ENCODE results near the gene OR6A2.
"Not testable (repeated sequence)": the region's sequence is repeated elsewhere in the genome, so short reads cannot be mapped to it uniquely, and the experiment has no call there.

The OR6A2 gene

DNA sequence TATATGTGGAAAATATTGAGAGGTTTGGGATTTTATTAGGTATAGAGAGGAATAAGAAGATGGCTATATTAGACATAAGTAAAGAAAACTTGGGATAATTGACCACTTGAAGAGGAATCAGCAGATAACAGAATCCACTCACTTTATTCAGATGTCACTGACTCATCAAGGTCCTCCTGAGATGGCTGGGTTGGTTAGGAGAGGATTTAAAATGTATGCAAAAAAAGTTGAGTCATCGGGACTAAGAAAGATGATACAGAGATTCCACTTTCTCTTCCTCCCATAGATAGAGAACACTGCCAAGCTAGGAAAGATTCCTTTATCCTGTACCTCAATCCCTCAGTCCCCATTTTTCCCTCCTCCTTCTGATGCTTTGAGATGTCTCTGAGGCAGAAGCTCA, at the start of gene OR6A2:
OR6A2 (minus strand) TSS at position 288 of the 400 bp plus-strand sequence. CDS start 3,981 bp downstream, outside the sequence.
- no peak for DNase-seq

GRCh38 chr11:6845383-6845782, 45.9 kb upstream of the OR6A2 start, which contains the start of gene OR10A5:
Gene OR10A5 (plus strand): TSS chr11:6845683. CDS start chr11:6845683, 0 bp downstream.
- DNase-seq: no peak

DNA sequence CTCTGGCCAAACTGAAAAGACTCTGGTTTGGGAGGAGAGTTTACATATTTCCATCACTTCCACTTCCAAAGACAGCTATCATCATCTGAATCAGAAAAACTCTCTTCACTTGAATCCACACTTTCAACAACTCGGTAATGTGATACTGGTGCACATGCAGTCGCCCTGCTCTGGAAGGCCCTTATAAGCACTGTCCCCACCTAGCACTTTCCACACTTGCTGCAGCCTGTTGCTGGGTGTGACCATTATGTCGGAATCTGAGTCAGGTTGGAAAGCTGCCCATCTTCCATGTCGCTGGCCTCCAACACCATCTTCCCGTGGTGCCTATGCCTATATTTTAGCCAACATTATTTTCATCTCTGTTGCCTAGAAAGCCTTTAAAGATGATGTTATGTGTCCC, 44.9 kb upstream of the OR6A2 start:
- DNase-seq: no peak

- no peak for DNase-seq
These were observed 44.2 kb upstream of the OR6A2 start for GRCh38 chr11:6843670-6844069.

DNA sequence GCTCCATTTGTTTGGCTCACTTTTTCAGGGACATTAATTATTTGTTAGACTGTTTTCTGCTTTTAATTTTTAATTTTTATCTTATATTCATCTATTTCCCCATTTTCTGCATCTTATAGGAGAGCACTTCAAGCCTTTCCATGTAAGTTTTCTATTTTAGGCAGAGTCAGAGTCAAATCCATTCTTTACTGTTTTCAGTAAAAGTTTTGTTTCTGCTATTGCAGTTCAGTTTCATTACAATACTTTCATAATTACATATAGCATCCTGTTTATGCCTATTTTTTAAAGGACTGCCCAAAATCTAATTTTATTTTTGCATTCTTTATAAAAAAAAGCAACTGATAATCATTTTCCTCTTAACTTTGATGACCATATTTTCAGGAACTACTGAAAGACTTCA, 42.2 kb upstream of the OR6A2 start:
- no peak for DNase-seq

DNA sequence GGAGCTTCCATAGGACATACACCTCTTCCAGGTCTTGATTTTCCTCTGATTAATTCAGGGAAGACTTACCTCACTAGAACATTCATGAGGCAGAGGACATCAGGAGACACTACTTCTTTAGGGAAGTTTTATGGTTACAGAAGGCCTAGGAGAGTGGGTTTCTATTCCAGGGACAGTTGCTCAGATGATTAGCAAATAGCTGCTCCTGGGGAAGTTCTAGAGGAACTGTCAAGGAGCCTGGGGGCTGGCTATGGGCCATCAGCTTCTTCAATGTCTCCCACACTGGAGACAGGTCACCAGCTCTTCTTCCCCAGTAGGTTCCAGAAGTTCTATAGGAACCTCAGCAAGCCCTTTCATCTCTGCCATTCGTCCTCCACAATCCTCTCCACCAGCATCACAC, 34.5 kb upstream of the OR6A2 start:
- no peak for DNase-seq

GRCh38 chr11:6833356-6833755, 33.9 kb upstream of the OR6A2 start:
- DNase-seq: no peak

GRCh38 chr11:6828103-6828502, 28.6 kb upstream of the OR6A2 start:
- DNase-seq: no peak

DNA sequence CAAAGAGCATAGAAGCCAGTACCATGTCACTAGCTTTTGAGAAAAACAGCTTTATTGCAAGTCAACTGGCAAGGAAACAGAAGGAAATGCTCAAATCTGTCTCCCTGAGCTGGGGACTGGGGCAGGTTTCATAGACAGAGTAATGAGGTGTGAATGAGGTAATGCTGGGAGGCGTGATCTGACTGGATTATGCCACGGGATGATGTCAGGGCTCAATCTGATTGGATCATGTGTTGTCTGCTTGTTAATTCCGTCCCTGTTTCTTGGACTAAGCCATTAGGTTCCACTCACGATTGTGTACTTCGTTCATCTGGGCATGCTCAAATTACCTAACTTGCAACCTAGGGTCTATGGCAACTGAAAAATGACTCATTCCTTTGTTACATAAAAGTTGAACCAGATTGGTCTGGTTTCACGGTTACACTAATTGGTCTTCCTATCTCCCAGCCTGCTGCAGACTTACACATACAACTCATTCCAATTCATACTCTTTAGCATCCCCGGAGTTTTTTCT, 25.8 kb upstream of the OR6A2 start:
- no peak for DNase-seq

GRCh38 chr11:6824136-6824823, 24.8 kb upstream of the OR6A2 start:
- DNase-seq: no peak

GRCh38 chr11:6818967-6819366, 19.5 kb upstream of the OR6A2 start:
- DNase-seq: no peak

DNA sequence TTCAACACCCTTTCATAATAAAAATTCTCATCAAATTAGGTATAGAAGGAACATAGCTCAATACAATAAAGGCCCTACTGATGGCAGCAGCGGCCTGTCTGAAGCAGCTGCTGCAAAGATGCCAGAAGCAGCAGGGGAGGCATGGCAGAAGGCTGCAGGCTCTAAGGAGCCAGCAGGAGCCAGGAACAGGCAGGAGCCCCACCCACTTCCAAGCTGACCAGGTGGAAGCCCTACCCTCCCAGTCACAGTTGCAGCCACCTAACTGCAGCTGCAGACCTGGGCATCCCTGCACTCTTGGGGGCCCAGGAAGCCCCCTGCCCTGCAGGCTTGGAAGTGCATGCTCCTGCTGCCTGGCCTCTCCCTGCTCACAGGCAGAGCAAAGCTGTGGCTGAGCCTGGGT, 18.2 kb upstream of the OR6A2 start:
- no peak for DNase-seq

DNA sequence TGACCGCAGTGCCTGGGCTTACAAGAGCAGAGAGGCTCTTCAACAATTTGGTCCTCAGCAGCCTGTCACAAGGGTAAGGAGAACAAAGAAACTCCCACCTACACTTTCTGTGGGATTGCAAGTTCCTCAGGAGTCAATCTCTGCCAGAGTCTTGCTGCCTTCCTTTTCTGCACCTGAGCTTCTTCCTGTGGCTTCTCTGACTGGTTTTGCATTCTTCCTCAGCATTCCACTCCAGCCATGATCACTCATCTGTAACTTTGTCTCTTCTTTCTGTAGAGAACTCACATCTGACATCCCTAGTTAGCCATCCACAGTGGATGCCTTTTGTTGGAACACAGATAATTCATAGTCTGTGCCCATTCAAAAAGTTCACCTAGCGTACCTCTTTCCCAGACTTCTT, 14.2 kb upstream of the OR6A2 start:
- no peak for DNase-seq

DNA sequence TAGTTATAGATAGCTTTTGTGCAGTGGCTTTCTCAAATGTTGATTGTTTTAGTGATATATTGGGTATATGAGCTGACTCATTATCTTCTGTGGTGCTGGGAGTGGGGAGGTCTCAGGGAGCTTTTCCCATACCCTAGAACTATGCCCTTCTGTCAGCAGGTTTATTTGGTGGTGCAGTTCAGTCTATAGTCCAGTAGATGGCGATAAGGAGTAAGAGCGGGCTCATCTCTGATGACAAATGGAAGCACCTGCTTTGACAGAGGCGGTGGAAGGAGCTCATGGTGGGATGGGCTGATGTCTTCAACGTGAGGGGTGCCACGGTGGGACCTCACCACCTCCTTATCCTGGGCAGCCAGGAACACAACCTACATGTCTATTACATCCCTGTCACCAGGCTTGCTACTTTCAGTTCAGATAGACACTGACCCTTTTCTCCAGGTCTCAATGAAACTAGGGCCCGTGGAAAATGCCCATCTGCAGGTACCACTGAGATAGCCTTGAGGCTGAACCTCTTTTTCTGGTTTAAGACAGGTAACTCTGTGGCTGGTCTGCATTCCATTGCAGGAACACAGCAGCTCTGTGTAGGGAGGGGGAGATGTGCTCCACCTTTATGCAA, 13.0 kb upstream of the OR6A2 start:
- peak in 1 of 56 donors; percentile 7 for DNase-seq

GRCh38 chr11:6801075-6801474, 1.6 kb upstream of the OR6A2 start:
- DNase-seq: not testable (repeated sequence)

GRCh38 chr11:6794639-6795038, 4.8 kb downstream of the OR6A2 start:
- DNase-seq: no peak

GRCh38 chr11:6790546-6790945, 8.9 kb downstream of the OR6A2 start:
- no peak for DNase-seq

DNA sequence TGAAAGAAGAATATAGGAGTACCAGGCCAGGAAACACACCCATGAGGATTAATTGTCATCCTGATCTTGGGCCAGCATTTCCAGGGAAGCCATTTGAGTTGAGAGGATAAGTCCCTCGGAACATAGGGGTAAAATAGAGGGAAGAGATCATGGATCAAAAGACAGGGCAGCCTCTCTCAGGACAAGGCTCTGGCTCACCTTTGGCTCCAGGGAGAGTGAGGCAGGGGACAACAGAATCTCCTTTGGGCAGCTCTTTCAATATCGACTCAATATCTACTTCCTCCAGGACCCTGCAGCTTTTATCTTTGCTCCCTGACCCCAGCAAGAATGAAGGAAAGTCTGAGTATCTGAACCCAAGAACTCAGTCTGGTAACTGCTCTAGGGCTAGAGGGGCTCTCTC, 16.8 kb downstream of the OR6A2 start, which contains the start of gene OR2AG1:
OR2AG1 (plus strand) TSS at position 301 of the 400 bp plus-strand sequence. CDS start 2,018 bp downstream, outside the sequence.
- DNase-seq: no peak

DNA sequence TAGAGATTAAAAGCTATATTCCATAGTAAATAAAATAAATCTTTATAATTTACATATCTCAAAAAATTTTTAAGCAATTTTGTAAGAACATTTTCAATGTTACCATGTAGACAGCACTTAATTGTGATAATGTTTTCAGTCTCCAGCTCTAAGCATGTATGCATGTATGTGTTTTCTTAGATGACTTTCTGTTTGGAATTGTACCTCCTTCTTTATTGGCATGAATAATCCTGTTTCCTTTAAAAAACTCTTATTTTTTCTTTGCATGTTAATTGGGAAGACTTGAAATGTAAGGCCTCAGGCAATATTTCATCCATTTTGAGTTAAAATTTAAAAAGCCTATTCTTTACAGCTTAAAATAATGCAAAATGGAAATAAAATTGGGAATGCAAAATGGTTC, 18.7 kb downstream of the OR6A2 start:
- DNase-seq: no peak

DNA sequence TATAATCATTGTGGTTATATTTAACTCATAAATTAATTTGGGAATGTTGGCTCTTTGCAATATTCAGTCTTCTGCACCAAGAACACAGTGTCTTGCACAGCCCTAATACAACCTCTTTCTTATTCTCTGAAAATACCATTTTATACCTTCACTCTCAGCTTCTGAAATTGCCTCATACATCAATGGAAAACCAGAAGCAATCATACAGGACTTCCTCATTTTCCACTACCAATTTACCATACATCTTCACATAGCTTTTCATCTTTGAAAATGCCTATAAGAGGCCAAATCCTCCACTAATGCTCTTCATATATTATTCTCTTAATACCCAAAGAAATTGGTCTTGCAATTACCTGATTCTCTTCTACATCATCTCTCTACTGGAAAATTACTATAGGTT, 21.0 kb downstream of the OR6A2 start:
- DNase-seq: no peak

- peak in 1 of 56 donors; percentile 22 for DNase-seq
These were observed 27.3 kb downstream of the OR6A2 start, which contains the start of gene OR2AG2 for GRCh38 chr11:6771926-6772893. Gene OR2AG2 (minus strand): TSS chr11:6771976. CDS start chr11:6768957, 3,019 bp downstream.
